RWPE2 (cell line): ENCODE measurements around the gene MTERF4.

Source experiments
- ATAC-seq: fragments of 200-7000 bp; cut with Tn5 transposase; 3 replicates; pipeline ENCODE4 v1.9.1; 2021; ENCODE audit warnings: low read depth
- DNase-seq: peaks from one replicate; pipeline ENCODE4 v3.0.0-alpha.2; 2020; ENCODE audit warnings: low spot score
- H3K27ac ChIP-seq: fragments of 450-650 bp; 2 replicates; pipeline ENCODE4 v1.5.1; 2017; ENCODE audit warnings: mild to moderate bottlenecking; ENCODE audit not compliant: poor library complexity, severe bottlenecking
- H3K27me3 ChIP-seq: fragments of 250-450 bp; sonication (Bioruptor Pico); 2 replicates; pipeline ENCODE4 v1.5.1; 2021; ENCODE audit warnings: mild to moderate bottlenecking, moderate library complexity; ENCODE audit not compliant: insufficient read depth, poor library complexity, severe bottlenecking
- H3K36me3 ChIP-seq: fragments of 250-450 bp; sonication (Bioruptor Pico); 2 replicates; pipeline ENCODE4 v1.5.1; 2020; ENCODE audit warnings: low read depth, mild to moderate bottlenecking, moderate library complexity
- H3K4me1 ChIP-seq: fragments of 250-450 bp; sonication (Bioruptor Pico); 2 replicates; pipeline ENCODE4 v1.5.1; 2021; ENCODE audit warnings: mild to moderate bottlenecking, moderate library complexity; ENCODE audit not compliant: insufficient read depth, poor library complexity, severe bottlenecking
- H3K4me3 ChIP-seq: fragments of 250-450 bp; sonication (Bioruptor Pico); 2 replicates; pipeline ENCODE4 v1.5.1; 2021; ENCODE audit warnings: mild to moderate bottlenecking, moderate library complexity; ENCODE audit not compliant: severe bottlenecking
- H3K9me3 ChIP-seq: fragments of 250-450 bp; sonication (Bioruptor Pico); 2 replicates; pipeline ENCODE4 v1.5.1; 2021; ENCODE audit warnings: mild to moderate bottlenecking, moderate library complexity; ENCODE audit not compliant: severe bottlenecking
- TF ChIP-seq, protein P1 (sequence below): fragments of 450-650 bp; IDR thresholded peaks from one replicate; pipeline ENCODE4 v1.5.1; 2017; ENCODE audit warnings: mild to moderate bottlenecking, moderate library complexity; ENCODE audit not compliant: poor library complexity, severe bottlenecking

The MTERF4 gene

DNA sequence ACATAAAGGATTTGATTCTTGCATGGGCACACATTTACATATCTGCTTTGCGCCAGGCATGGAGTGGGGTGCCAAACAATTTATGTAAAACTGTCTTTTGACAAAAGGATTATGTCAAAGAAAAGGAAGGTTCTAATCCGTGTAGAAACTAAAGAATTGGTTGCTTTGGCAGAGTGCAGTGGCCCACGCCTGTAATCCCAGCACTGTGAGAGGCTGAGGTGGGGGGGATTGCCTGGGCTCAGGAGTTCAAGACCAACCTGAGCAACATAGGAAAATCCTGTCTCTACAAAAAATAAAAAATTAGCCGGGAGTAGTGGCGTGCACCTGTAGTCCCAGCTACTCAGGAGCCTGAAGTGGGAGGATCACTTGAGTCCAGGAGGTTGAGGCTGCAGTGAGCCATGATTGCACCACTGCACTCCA lies 1.1 kb upstream of the MTERF4 start:
- Histone ChIP-seq H3K4me3 (peak overlapping the region; percentile 77), H3K36me3 (peaks cover 29% of the 10 kb centered on the region), H3K27me3 (no peaks in the 10 kb centered on the region), H3K27ac (peak overlapping the region; percentile 56), H3K4me1 (peaks cover 4% of the 10 kb centered on the region), H3K9me3 (no peaks in the 10 kb centered on the region)
- no peak for DNase-seq
- TF ChIP-seq, protein P1, sequence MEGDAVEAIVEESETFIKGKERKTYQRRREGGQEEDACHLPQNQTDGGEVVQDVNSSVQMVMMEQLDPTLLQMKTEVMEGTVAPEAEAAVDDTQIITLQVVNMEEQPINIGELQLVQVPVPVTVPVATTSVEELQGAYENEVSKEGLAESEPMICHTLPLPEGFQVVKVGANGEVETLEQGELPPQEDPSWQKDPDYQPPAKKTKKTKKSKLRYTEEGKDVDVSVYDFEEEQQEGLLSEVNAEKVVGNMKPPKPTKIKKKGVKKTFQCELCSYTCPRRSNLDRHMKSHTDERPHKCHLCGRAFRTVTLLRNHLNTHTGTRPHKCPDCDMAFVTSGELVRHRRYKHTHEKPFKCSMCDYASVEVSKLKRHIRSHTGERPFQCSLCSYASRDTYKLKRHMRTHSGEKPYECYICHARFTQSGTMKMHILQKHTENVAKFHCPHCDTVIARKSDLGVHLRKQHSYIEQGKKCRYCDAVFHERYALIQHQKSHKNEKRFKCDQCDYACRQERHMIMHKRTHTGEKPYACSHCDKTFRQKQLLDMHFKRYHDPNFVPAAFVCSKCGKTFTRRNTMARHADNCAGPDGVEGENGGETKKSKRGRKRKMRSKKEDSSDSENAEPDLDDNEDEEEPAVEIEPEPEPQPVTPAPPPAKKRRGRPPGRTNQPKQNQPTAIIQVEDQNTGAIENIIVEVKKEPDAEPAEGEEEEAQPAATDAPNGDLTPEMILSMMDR: no peak
- ATAC-seq: no peak

DNA sequence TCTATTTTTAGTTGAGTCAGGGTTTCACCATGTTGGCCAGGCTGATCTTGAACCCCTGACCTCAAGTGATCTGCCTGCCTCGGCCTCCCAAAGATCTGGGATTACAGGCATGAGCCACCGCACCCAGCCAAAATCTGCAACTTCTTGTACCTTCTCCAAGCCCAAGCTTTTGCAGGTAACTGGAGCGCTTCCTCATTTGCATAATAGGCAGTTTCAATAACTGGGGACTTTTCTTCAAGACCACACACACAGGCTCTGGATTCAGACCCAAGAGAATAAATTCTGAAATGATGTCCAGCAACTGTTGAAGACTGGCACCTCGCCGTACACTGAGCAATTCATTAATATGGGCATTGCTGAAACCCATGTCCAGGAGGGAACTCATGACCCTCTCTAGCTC lies 2.8 kb downstream of the MTERF4 start:
- TF ChIP-seq, protein P1: no peak
- ATAC-seq (no peak), DNase-seq (no peak)
- Histone ChIP-seq H3K4me1 (peaks cover 4% of the 10 kb centered on the region), H3K4me3 (no peak overlapping the region), H3K36me3 (peaks cover 59% of the 10 kb centered on the region), H3K27ac (no peak overlapping the region), H3K27me3 (no peaks in the 10 kb centered on the region), H3K9me3 (no peaks in the 10 kb centered on the region)

DNA sequence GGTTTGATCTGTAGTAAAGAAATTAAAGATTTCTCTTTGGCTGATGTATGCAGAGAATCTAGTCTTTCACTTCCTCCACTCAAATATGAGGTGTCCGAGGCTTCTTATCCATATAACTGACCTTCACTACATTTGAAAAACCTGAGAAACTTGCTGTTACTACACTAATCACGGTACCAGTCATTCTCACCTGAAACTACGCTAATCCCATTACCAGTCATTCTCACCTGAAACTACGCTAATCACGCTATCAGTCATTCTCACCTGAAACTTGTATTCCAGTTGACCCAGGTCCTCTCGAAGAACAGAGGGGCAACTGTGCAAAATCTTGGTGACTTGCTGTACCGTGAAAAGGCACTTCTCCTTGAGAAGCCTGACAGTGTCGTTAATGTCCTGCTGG lies 5.1 kb downstream of the MTERF4 start:
- TF ChIP-seq, protein P1: no peak
- H3K9me3 ChIP-seq: no peaks in the 10 kb centered on the region
- no peaks in the 10 kb centered on the region for H3K4me1 ChIP-seq
- no peak for DNase-seq
- no peaks in the 10 kb centered on the region for H3K27me3 ChIP-seq
- H3K36me3 ChIP-seq: peaks cover 70% of the 10 kb centered on the region
- ATAC-seq: no peak
- H3K4me3 ChIP-seq: no peak overlapping the region
- no peak overlapping the region for H3K27ac ChIP-seq

DNA sequence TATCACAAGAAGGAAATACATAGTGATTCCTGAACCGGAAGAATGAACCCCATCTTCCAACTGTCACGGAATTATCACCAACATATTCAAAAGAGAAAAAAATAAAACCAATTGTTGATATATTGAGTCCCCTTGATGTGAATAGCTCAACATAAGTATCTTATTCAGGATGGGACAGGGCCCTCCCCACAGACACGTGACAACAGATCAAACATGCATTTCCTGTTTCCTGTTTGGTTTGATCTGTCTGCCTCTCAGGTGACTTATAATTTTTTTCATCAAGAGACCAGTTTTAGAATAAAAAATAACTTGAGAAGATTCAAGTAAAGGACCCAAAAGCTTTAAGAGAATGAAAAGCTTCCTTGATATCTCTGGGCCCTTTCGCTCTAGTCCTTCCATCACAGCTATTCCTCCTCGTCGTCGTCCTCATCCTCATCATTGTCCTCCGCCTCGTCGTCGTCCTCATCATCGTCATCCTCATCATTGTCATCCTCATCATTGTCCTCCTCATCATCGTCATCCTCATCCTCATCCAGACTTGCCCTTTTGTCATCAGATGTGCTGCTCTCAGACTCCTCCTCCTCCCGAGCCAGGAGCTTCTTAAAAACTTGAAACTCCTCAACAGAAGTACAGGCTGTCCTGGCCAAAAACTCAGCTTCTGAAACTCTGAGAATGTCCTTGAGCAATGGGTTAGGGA lies 6.3 kb downstream of the MTERF4 start:
- TF ChIP-seq, protein P1: no peak
- DNase-seq: no peak
- H3K27me3 ChIP-seq: no peaks in the 10 kb centered on the region
- no peaks in the 10 kb centered on the region for H3K9me3 ChIP-seq
- H3K27ac ChIP-seq: no peak overlapping the region
- no peak for ATAC-seq
- no peaks in the 10 kb centered on the region for H3K4me1 ChIP-seq
- H3K36me3 ChIP-seq: peaks cover 74% of the 10 kb centered on the region
- H3K4me3 ChIP-seq: no peak overlapping the region

DNA sequence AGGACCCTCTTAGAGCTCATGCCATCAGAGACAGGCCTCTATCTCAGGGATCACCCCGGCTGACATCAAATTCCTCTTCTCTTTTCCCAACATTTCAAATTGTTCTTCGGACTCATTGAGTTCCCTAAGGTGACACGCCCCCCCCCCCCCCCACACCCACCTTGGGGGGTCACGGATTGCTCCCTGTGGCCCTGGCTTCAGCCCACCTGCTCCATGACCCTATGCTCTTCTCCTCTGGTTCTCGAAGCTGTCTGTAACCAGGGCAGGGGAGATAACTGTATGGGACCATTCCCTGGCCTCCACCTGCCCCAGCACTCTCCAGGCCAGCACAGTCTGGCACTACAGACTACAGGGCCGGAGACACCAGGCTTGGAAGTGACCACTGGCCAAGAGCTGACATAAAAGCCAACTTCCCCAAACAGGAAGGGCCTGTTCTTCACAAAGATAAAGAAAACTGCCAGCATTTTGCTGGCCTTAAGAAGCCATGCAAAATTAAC lies 7.1 kb downstream of the MTERF4 start:
- Histone ChIP-seq H3K4me3 (no peak overlapping the region), H3K27me3 (no peaks in the 10 kb centered on the region), H3K9me3 (no peaks in the 10 kb centered on the region), H3K4me1 (no peaks in the 10 kb centered on the region), H3K36me3 (peaks cover 74% of the 10 kb centered on the region), H3K27ac (no peak overlapping the region)
- DNase-seq (no peak), ATAC-seq (no peak)
- TF ChIP-seq, protein P1: no peak
